ENCODE measurements around the gene MICB. TPM values are rescaled to one million over a fixed set of nuclear protein-coding genes. Genes with fewer than 3 reads are reported as not detected.

MICB gene
- total and polyA plus RNA-seq, 9 of the 15 experiments (the other 6 are each of a cell fraction or from before 2014, with no cell fraction given), result 13.3 to 34.5 (median 19.8) TPM

- TF ChIP-seq BHLHE40 (IDR thresholded peaks at IDR 0.05; ENCODE audit: low read length) (peak; percentile 68; the same call in 1 of the 2 replicates), ZBTB8A (IDR thresholded peaks at IDR 0.05; ENCODE audit: partially characterized antibody) (peak; percentile 76), GATAD2A (IDR thresholded peaks at IDR 0.05) (peak; percentile 95), CCNT2 (IDR thresholded peaks at IDR 0.05; ENCODE audit: borderline replicate concordance, extremely low read depth, insufficient read length, low read depth, low read length) (no peak), ZHX1 (conservative IDR thresholded peaks at IDR 0.05; ENCODE audit: low read length) (peak; percentile 78; the same call in 1 of the 2 replicates), ZNF584 (CRISPR knock-in tag; IDR thresholded peaks at IDR 0.05; ENCODE audit: low read depth) (peak; percentile 83; the same call in 1 of the 2 replicates), SNIP1 (IDR thresholded peaks at IDR 0.05; ENCODE audit: low read depth) (no peak), REST (IDR thresholded peaks at IDR 0.05; ENCODE audit: borderline replicate concordance) (no peak), REST (CRISPR knock-in tag; IDR thresholded peaks at IDR 0.05; ENCODE audit: low read depth) (peak; percentile 92; the same call in 1 of the 2 replicates), EHMT2 (IDR thresholded peaks at IDR 0.05) (peak; percentile 58; the same call in 1 of the 2 replicates), PBX2 (CRISPR knock-in tag; IDR thresholded peaks at IDR 0.05; ENCODE audit: low read depth) (no peak), PBX2 (tag; conservative IDR thresholded peaks at IDR 0.05; ENCODE audit: low read depth) (no peak), RBM34 (IDR thresholded peaks at IDR 0.05; ENCODE audit: borderline replicate concordance, insufficient read depth, low read length) (no peak), ZC3H11A (IDR thresholded peaks at IDR 0.05; ENCODE audit: low read depth, low read length) (no peak; the same call in 1 of the 2 replicates)
Observed at GRCh38 chr6:31541658-31542521, 43.9 kb downstream of the MICB start, which contains the start of gene DDX39B (continued).

Measured in K562 (cell line).